Adrenal gland (tissue), 12 donors: ENCODE data around the gene GALNT1. TPM values are rescaled to one million over a fixed set of nuclear protein-coding genes. Genes with fewer than 3 reads are reported as not detected.
A peak's percentile ranks its signal among the peaks of the same experiment; 100 is the strongest.

Source experiments
- DNase-seq, 7 donors: peaks; one replicate each; pipeline ENCODE4 v3.0.0-alpha.2; 2019 to 2020
- H3K27ac ChIP-seq, 5 donors: fragments of 200-600 bp; sonication (generic) in 4 of 5; 1 replicate in 3 of 5; 2 replicates in 2 of 5; pipeline versions ENCODE4 v1.5.1 to v1.8.0; 2016 to 2020; ENCODE audit warnings: mild to moderate bottlenecking in 1 of 5
- H3K27me3 ChIP-seq: fragments of 200-600 bp; 2 replicates; pipeline ENCODE4 v1.8.0; 2021
- H3K36me3 ChIP-seq, 2 donors: fragments of 200-600 bp; replicated peaks in 1 of 2; 1 replicate in 1 of 2; 2 replicates in 1 of 2; pipeline versions ENCODE4 v1.5.1 to v1.8.0; 2018 to 2022
- H3K4me1 ChIP-seq, 2 donors: fragments of 200-600 bp; replicated peaks in 1 of 2; 1 replicate in 1 of 2; 2 replicates in 1 of 2; pipeline versions ENCODE4 v1.5.1 to v1.8.0; 2018 to 2021
- H3K4me3 ChIP-seq, 4 donors: fragments of 200-600 bp; sonication (generic) in 3 of 4; one replicate each; pipeline ENCODE4 v1.5.1; 2016 to 2018
- H3K9me3 ChIP-seq, 3 donors: fragments of 200-600 bp; sonication (generic) in 1 of 3; replicated peaks in 1 of 3; 1 replicate in 2 of 3; 2 replicates in 1 of 3; pipeline versions ENCODE4 v1.5.1 to v1.8.0; 2016 to 2021
- POLR2A ChIP-seq, 2 donors: fragments of 450-650 bp; IDR thresholded peaks; one replicate each; pipeline ENCODE4 v1.6.1; 2017; ENCODE audit warnings: antibody characterized with exemption in 2 of 2, mild to moderate bottlenecking in 2 of 2, moderate library complexity in 1 of 2
- WGBS, 4 donors: extraction: QIAGEN DNeasy Blood & Tissue Kit in 2 of 4; methylation state at CpG; one replicate each; pipeline versions ENCODE4 v1.1.5 to v1.1.7; 2013 to 2017; 5-methylcytosine and 5-hydroxymethylcytosine counted together
- intact Hi-C, 2 donors: fragments of 100-400 bp; cut with DNase I; formaldehyde crosslinking; loops; one replicate each; pipeline versions ENCODE4 v1.14.1 to v1.15.0; 2022 to 2023
- polyA plus RNA-seq, 3 donors: library from polyadenylated mRNA; stranded (reverse); fragments of 200-250 nt in 2 of 3; fragments of 350-450 nt in 1 of 3; fragmentation: Illumina TruSeq in 1 of 3; extraction: RNeasy Lipid Tissue Mini Kit (QIAGEN cat#74804) in 1 of 3; gene quantifications; one replicate each; pipeline ENCODE4 v1.2.3, GENCODE V29; 2013 to 2014
- total RNA-seq, 9 donors: library from RNA; depleted of rRNA in 4 of 9; stranded (reverse); fragments of >200 nt in 4 of 9; fragments of 120-200 nt in 1 of 9; fragmentation: NEBNext Ultra II Directional in 1 of 9; extraction: Animal tissue kit (Norgen Biotek cat#: 25700) in 1 of 9; gene quantifications; one replicate each; pipeline versions ENCODE4 v1.1.0 to v1.2.4, GENCODE V29; 2013 to 2023
- TF ChIP-seq, protein P1 (sequence below), 6 experiments: fragments of 450-650 bp in 4 of 6; fragments of 200-600 bp in 2 of 6; sonication (generic) in 1 of 6; IDR thresholded peaks; 1 replicate in 5 of 6; 2 replicates in 1 of 6; pipeline versions ENCODE4 v1.5.1 to v1.8.0; 2016 to 2021; ENCODE audit warnings: antibody characterized with exemption in 6 of 6, mild to moderate bottlenecking in 2 of 6, moderate library complexity in 1 of 6
- donor health status: healthy with polysubstance abuse.
- donor health status: Bipolar disorder and iron deficiency.
- donor health status: DM: yes; HTN: yes; CAD: no.
- donor health status: DM: no; HTN: no; CAD: no.
- donor health status: DM: no; HTN: no; CAD: no.
- donor health status: DM: yes; HTN: yes; CAD: no.

Gene GALNT1
- total and polyA plus RNA-seq, 12 donors: 9.7 to 130 (median 65.4) TPM

DNA sequence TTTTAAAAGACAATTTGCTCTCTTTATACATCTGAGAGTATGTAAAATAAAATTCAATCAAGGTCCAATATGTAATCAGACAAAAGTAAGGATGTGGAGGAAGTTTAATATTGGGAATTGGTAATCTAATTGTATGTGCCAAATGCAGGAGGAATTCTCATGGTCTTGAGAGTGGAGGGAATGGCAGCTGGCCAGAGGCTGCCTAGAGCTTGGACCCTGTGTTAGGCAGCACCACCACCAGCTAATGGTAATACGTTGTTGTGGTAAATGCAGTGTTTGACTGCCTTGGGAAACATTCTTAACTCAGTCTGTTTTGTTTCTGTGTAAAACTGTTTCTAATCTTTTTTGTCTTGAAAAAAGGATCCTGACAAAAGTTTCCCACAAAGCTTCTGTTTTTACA lies 30.0 kb downstream of the GALNT1 start:
- 42 to 57% (median 54%) methylated on average over 1 of the region's 1 CpG for WGBS, 4 donors

DNA sequence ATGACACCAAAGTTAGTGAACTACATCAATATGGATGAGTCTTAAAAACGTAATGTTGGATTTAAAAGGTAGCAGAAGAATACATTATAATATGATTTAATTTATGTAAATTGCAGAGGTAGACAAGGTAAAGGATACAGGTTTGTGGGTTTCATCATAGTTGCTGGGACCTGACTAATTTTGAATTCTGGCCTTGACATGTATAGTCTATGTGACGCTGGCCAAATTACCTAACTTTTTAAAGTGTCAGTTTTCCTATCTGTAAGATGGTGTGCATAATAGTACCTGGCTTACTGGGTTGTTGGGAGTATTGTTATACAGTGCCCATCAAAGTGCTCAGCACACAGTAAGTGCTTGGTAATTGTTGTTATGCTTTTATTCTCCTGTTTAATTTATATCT lies 34.5 kb downstream of the GALNT1 start:
- no peak for TF ChIP-seq POLR2A (IDR thresholded peaks at IDR 0.05)
- TF ChIP-seq, protein P1, sequence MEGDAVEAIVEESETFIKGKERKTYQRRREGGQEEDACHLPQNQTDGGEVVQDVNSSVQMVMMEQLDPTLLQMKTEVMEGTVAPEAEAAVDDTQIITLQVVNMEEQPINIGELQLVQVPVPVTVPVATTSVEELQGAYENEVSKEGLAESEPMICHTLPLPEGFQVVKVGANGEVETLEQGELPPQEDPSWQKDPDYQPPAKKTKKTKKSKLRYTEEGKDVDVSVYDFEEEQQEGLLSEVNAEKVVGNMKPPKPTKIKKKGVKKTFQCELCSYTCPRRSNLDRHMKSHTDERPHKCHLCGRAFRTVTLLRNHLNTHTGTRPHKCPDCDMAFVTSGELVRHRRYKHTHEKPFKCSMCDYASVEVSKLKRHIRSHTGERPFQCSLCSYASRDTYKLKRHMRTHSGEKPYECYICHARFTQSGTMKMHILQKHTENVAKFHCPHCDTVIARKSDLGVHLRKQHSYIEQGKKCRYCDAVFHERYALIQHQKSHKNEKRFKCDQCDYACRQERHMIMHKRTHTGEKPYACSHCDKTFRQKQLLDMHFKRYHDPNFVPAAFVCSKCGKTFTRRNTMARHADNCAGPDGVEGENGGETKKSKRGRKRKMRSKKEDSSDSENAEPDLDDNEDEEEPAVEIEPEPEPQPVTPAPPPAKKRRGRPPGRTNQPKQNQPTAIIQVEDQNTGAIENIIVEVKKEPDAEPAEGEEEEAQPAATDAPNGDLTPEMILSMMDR (IDR thresholded peaks at IDR 0.05): no peak
- H3K27ac ChIP-seq: no peak overlapping the region
- no peaks in the 10 kb centered on the region for H3K9me3 ChIP-seq
- H3K36me3 ChIP-seq: no peaks in the 10 kb centered on the region
- 76 to 84% (median 80%) methylated on average over 2 of the region's 2 CpGs for WGBS, 4 donors
- peaks cover 0 to 35% of the 10 kb centered on the region in 2 donors for H3K4me1 ChIP-seq
- no peak overlapping the region for H3K4me3 ChIP-seq
- no peaks in the 10 kb centered on the region for H3K27me3 ChIP-seq
- no peak for DNase-seq
- intact Hi-C loops: no loop called here

More for the DNA sequence above, 30.0 kb downstream of the GALNT1 start:
- Histone ChIP-seq H3K27me3 (no peaks in the 10 kb centered on the region), H3K4me3 (no peak overlapping the region), H3K36me3 (no peaks in the 10 kb centered on the region), H3K9me3 (no peaks in the 10 kb centered on the region), H3K4me1 (peaks cover 0 to 16% of the 10 kb centered on the region in 2 donors), H3K27ac (no peak overlapping the region)
- intact Hi-C loops: no loop called here
- no peak for TF ChIP-seq POLR2A (IDR thresholded peaks at IDR 0.05)
- TF ChIP-seq, protein P1 (IDR thresholded peaks at IDR 0.05): no peak
- no peak for DNase-seq

DNA sequence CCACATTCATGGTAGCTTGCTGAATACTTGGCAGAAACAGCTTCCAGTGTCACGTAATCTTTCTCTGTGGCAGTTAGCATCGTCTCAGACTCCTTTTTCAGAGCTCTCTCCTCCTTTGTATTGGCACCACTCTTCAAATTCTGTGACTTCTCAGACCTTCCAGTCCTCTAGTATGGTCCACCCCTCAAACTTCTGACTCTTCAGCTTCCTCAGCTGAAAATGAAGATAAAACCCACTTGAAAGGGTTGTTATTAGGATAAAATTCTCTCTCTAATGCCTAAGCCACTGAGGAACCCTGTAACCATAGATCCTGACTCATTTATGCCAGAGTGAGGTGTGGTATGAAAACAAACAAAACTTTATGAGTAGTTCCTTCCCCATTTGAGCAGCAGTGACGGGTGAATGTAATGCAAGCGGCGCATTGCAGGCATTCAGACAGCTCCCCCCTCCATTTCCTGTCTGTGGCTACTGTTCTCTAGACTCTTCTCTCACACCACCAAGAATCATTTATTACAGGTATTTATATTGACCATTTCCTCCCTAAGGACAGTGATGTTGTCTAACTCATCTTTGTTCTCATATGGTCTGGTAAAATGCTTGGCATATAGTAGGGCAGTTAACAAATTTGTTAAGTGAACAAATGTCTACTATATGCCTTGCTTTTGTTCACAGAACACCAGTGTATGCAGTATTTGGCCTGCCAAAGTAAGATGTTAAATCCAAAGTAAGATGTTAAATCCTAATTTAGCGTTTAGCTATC lies 35.3 kb downstream of the GALNT1 start:
- Histone ChIP-seq H3K4me1 (peaks cover 0 to 28% of the 10 kb centered on the region in 2 donors), H3K27ac (peak overlapping the region in 1 of 5 donors; percentile 13)

DNA sequence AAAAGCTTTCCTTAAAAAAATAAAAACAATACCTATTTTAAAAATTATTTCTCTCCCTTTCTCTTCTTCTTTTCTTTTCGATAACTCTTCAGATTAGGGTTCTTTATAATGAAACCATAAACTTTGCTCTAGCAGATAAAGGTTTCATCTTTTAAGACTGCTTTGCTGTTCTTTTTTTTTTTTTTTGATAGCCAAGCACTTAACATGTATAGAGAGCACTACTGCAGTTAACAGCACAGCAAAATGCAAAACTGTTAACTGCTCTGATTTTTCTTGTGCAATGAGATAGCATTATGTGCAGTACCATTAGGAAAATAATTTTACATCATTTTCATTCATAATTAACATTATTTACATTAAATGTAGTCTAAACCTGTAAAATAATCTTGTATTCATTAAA lies 36.3 kb downstream of the GALNT1 start:
- Histone ChIP-seq H3K4me3 (no peak overlapping the region), H3K27ac (no peak overlapping the region), H3K4me1 (peaks cover 0 to 27% of the 10 kb centered on the region in 2 donors), H3K9me3 (no peaks in the 10 kb centered on the region), H3K36me3 (no peaks in the 10 kb centered on the region), H3K27me3 (no peaks in the 10 kb centered on the region)
- intact Hi-C loops: no loop called here
- WGBS, 4 donors: 86 to 100% (median 94%) methylated on average over 1 of the region's 1 CpG
- no peak for DNase-seq
- TF ChIP-seq, protein P1 (IDR thresholded peaks at IDR 0.05): no peak
- no peak for TF ChIP-seq POLR2A (IDR thresholded peaks at IDR 0.05)

More for the DNA sequence above, 35.3 kb downstream of the GALNT1 start:
- Histone ChIP-seq H3K27me3 (no peaks in the 10 kb centered on the region), H3K4me3 (no peak overlapping the region), H3K36me3 (no peaks in the 10 kb centered on the region), H3K9me3 (no peaks in the 10 kb centered on the region)
- 66 to 75% (median 73%) methylated on average over 6 of the region's 6 CpGs for WGBS, 4 donors
- intact Hi-C loops: no loop called here
- no peak for TF ChIP-seq POLR2A (IDR thresholded peaks at IDR 0.05)
- peak in 2 of 7 donors; percentile 18 to 32 for DNase-seq

DNA sequence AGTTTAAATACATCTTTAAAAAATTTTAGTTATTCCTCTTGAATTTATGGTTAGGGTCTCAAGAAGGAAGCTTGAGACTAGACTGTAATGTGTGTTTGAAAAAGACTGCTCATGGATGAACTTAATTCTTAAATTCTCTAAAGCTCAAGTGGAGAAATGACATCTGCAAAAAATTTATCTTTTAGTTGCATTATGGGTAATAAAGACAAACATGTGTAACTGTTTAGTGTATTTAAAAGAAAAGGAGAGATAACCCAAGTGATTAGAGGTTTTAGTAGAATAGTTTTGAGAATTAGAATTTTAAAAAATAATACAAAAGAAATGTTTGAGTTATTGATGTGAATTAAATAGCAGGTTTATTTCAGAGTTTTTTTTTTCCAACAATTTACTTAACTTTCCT lies 36.7 kb downstream of the GALNT1 start:
- H3K27me3 ChIP-seq: no peaks in the 10 kb centered on the region
- no peak overlapping the region for H3K4me3 ChIP-seq
- H3K9me3 ChIP-seq: no peaks in the 10 kb centered on the region
- intact Hi-C loops: no loop called here
- no peak overlapping the region for H3K27ac ChIP-seq
- no peak for DNase-seq
- H3K4me1 ChIP-seq: peaks cover 0 to 27% of the 10 kb centered on the region in 2 donors
- no peak for TF ChIP-seq POLR2A (IDR thresholded peaks at IDR 0.05)
- TF ChIP-seq, protein P1 (IDR thresholded peaks at IDR 0.05): no peak
- H3K36me3 ChIP-seq: no peaks in the 10 kb centered on the region
